ENCODE data around the gene CCDC51.

DNA sequence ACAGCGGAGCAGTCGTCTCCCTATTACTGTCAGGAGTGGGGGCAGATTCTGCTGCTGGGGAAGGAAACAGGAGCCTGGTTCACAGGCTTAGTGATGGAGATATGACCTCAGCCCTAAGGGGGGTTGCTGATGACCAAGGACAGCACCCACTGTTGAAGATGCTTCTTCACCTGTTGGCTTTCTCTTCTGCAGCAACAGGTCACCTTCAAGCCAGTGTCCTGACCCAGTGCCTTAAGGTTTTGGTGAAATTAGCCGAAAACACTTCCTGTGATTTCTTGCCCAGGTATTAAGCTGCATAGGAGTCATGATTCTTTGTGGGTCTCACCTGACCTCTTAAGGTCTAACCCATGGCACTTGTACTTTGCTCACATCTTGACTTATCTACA is 20.6 kb upstream of the CCDC51 start:
- TF ChIP-seq CTCF (IDR thresholded peaks at IDR 0.05) (no peak), JUNB (IDR thresholded peaks at IDR 0.05) (no peak)
- TF ChIP-seq, protein P1, sequence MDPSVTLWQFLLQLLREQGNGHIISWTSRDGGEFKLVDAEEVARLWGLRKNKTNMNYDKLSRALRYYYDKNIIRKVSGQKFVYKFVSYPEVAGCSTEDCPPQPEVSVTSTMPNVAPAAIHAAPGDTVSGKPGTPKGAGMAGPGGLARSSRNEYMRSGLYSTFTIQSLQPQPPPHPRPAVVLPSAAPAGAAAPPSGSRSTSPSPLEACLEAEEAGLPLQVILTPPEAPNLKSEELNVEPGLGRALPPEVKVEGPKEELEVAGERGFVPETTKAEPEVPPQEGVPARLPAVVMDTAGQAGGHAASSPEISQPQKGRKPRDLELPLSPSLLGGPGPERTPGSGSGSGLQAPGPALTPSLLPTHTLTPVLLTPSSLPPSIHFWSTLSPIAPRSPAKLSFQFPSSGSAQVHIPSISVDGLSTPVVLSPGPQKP (IDR thresholded peaks at IDR 0.05; ENCODE audit: low read depth, low read length), result no peak

Data from A549 (cell line).